HFFc6 (cell line): ENCODE results near the gene KPNA5. TPM values are rescaled to one million over a fixed set of nuclear protein-coding genes. Genes with fewer than 3 reads are reported as not detected.

ENCODE experiments used
- DNase-seq: peaks from one replicate; pipeline ENCODE4 v3.0.0-alpha.2; 2018
- H3K27ac Mint-ChIP-seq: 2 replicates; pipeline ENCODE4 v1.8.0; 2020; ENCODE audit warnings: mild to moderate bottlenecking, mixed read lengths
- H3K27me3 Mint-ChIP-seq: 2 replicates; pipeline ENCODE4 v1.8.0; 2021; ENCODE audit warnings: mild to moderate bottlenecking, moderate library complexity, mixed read lengths; ENCODE audit not compliant: insufficient read depth
- H3K36me3 Mint-ChIP-seq: 2 replicates; pipeline ENCODE4 v1.8.0; 2021; ENCODE audit warnings: low read depth, mixed read lengths
- H3K4me1 Mint-ChIP-seq: 2 replicates; pipeline ENCODE4 v1.8.0; 2020; ENCODE audit warnings: low read depth, mixed read lengths
- H3K4me3 Mint-ChIP-seq: 2 replicates; pipeline ENCODE4 v1.8.0; 2020; ENCODE audit warnings: mild to moderate bottlenecking, moderate library complexity, mixed read lengths
- H3K9me3 Mint-ChIP-seq: 2 replicates; pipeline ENCODE4 v1.8.0; 2020; ENCODE audit warnings: mild to moderate bottlenecking, mixed read lengths
- CTCF ChIP-seq: fragments of 200-600 bp; sonication (generic); IDR thresholded peaks from 2 replicates; pipeline ENCODE4 v1.5.0; 2021; ENCODE audit warnings: antibody characterized with exemption, mild to moderate bottlenecking
- total RNA-seq, 6 experiments: library from RNA; stranded (reverse); fragmentation: NEBNext Ultra II Directional; extraction: Animal tissue kit (Norgen Biotek cat#: 25700); gene quantifications; 2 replicates in 1 of 6; 3 replicates in 5 of 6; pipeline ENCODE4 v1.2.3, GENCODE V29; 2021

KPNA5 gene
- total RNA-seq, 6 experiments from 2014 or later: 6.7 to 9.7 (median 8.8) TPM

- H3K27me3 Mint-ChIP-seq: peaks cover 3% of the 10 kb centered on the region
- DNase-seq: no peak
- no peaks in the 10 kb centered on the region for H3K9me3 Mint-ChIP-seq
- no peaks in the 10 kb centered on the region for H3K4me1 Mint-ChIP-seq
- TF ChIP-seq CTCF: no peak
- H3K27ac Mint-ChIP-seq: no peak overlapping the region
- no peak overlapping the region for H3K4me3 Mint-ChIP-seq
- H3K36me3 Mint-ChIP-seq: no peaks in the 10 kb centered on the region
Observed at GRCh38 chr6:116772450-116772849, 91.4 kb downstream of the KPNA5 start.

GRCh38 chr6:116773886-116774285 is 92.9 kb downstream of the KPNA5 start:
- no peaks in the 10 kb centered on the region for H3K36me3 Mint-ChIP-seq
- H3K4me3 Mint-ChIP-seq: no peak overlapping the region
- DNase-seq: no peak
- H3K27me3 Mint-ChIP-seq: peaks cover 3% of the 10 kb centered on the region
- H3K4me1 Mint-ChIP-seq: no peaks in the 10 kb centered on the region
- no peak for TF ChIP-seq CTCF
- no peaks in the 10 kb centered on the region for H3K9me3 Mint-ChIP-seq
- no peak overlapping the region for H3K27ac Mint-ChIP-seq

- TF ChIP-seq CTCF: peak; percentile 81
- DNase-seq: peak; percentile 30
- Mint-ChIP-seq H3K4me1 (no peaks in the 10 kb centered on the region), H3K27me3 (peaks cover 2% of the 10 kb centered on the region; the same call in 1 of the 2 replicates), H3K4me3 (peak overlapping the region; percentile 42; the same call in 1 of the 2 replicates), H3K9me3 (no peaks in the 10 kb centered on the region), H3K36me3 (no peaks in the 10 kb centered on the region), H3K27ac (no peak overlapping the region)
Observed at GRCh38 chr6:116779573-116780164, 98.7 kb downstream of the KPNA5 start.

- peak; percentile 35 for DNase-seq
- no peak overlapping the region for H3K4me3 Mint-ChIP-seq
- no peak for TF ChIP-seq CTCF
- no peaks in the 10 kb centered on the region for H3K36me3 Mint-ChIP-seq
- no peaks in the 10 kb centered on the region for H3K4me1 Mint-ChIP-seq
- peaks cover 4% of the 10 kb centered on the region; the same call in 1 of the 2 replicates for H3K27me3 Mint-ChIP-seq
- H3K9me3 Mint-ChIP-seq: no peaks in the 10 kb centered on the region
- H3K27ac Mint-ChIP-seq: no peak overlapping the region
Observed at GRCh38 chr6:116783852-116784251, 102.8 kb downstream of the KPNA5 start.

Other genes starting within 250 kb of the KPNA5 start
- 1 to 10 TPM in 2 of 6 experiments, under 1 TPM in 2, not detected in 2; 0.31 to 2.1 (median 1.0) TPM for gene CALHM6, start 219.8 kb upstream of the KPNA5 start, total RNA-seq
- 1 to 10 TPM; 1.9 to 5.6 (median 4.5) TPM for gene CALHM5, start 169.6 kb upstream of the KPNA5 start, total RNA-seq
- under 1 TPM; 0.15 to 0.45 (median 0.32) TPM for gene TRAPPC3L, start 135.5 kb upstream of the KPNA5 start, total RNA-seq
- gene CALHM4, start 127.5 kb upstream of the KPNA5 start, total RNA-seq: under 1 TPM in 3 of 6 experiments, not detected in 3; 0.24 to 0.31 (median 0.27) TPM
- gene RWDD1, start 109.7 kb upstream of the KPNA5 start, total RNA-seq: 10 to 100 TPM; 77.9 to 90.4 (median 86.5) TPM
- gene RSPH4A, start 64.7 kb upstream of the KPNA5 start, total RNA-seq: under 1 TPM; 0.07 to 0.37 (median 0.15) TPM
- gene ZUP1, start 12.4 kb upstream of the KPNA5 start, total RNA-seq: 10 to 100 TPM in 1 of 6 experiments, 1 to 10 TPM in 5; 7.7 to 10.2 (median 9.0) TPM
- 10 to 100 TPM in 1 of 6 experiments, 1 to 10 TPM in 5; 4.5 to 10.9 (median 5.3) TPM for gene FAM162B, start 84.5 kb downstream of the KPNA5 start, total RNA-seq
- gene GPRC6A, start 147.9 kb downstream of the KPNA5 start, total RNA-seq: not detected
- not detected for gene RFX6, start 196.0 kb downstream of the KPNA5 start, total RNA-seq